Kidney epithelial cell (primary cell): Measurements from ENCODE around the gene TMEM218. TPM values are rescaled to one million over a fixed set of nuclear protein-coding genes. Genes with fewer than 3 reads are reported as not detected.
A peak's percentile ranks its signal among the peaks of the same experiment; 100 is the strongest.

Experiments
- DNase-seq: peaks from one replicate; pipeline ENCODE4 v3.0.0-alpha.2; 2010; ENCODE audit warnings: low read depth
- H3K27me3 ChIP-seq: 2 replicates; pipeline ENCODE4 v1.6.0; 2011; ENCODE audit warnings: low read length; ENCODE audit not compliant: control insufficient read depth, insufficient read depth
- H3K36me3 ChIP-seq: 2 replicates; pipeline ENCODE4 v1.5.1; 2011; ENCODE audit warnings: low read length; ENCODE audit not compliant: control insufficient read depth, insufficient read depth
- H3K4me3 ChIP-seq: 2 replicates; pipeline ENCODE4 v1.5.1; 2011; ENCODE audit warnings: low read depth, mild to moderate bottlenecking, control low read depth, low read length
- CTCF ChIP-seq: IDR thresholded peaks from 2 replicates; pipeline ENCODE4 v1.5.1; 2011; ENCODE audit warnings: mild to moderate bottlenecking, moderate library complexity, low read length, control low read depth, inconsistent platforms; ENCODE audit not compliant: insufficient read depth, poor library complexity, severe bottlenecking
- total RNA-seq: library from RNA; depleted of rRNA; stranded (reverse); fragments of >200 nt; gene quantifications from 2 replicates; pipeline ENCODE4 v1.2.3, GENCODE V29; 2015

Gene TMEM218
- total RNA-seq, 1 donor from 2014 or later: 19.6 TPM

GRCh38 chr11:125083312-125084056 lies 27.9 kb downstream of the TMEM218 start:
- TF ChIP-seq CTCF: no peak
- Histone ChIP-seq H3K4me3 (no peak overlapping the region), H3K36me3 (no peaks in the 10 kb centered on the region), H3K27me3 (no peaks in the 10 kb centered on the region)
- no peak for DNase-seq

- no peaks in the 10 kb centered on the region for H3K27me3 ChIP-seq
- DNase-seq: peak; percentile 23
- no peaks in the 10 kb centered on the region for H3K36me3 ChIP-seq
- H3K4me3 ChIP-seq: no peak overlapping the region
- no peak for TF ChIP-seq CTCF
Observed at GRCh38 chr11:125082611-125083311, 28.7 kb downstream of the TMEM218 start.

- H3K27me3 ChIP-seq: no peaks in the 10 kb centered on the region
- no peak for DNase-seq
- no peaks in the 10 kb centered on the region for H3K36me3 ChIP-seq
- no peak for TF ChIP-seq CTCF
- no peak overlapping the region for H3K4me3 ChIP-seq
Observed at GRCh38 chr11:125082040-125082439, 29.4 kb downstream of the TMEM218 start.

GRCh38 chr11:125081098-125081798 lies 30.2 kb downstream of the TMEM218 start:
- TF ChIP-seq CTCF: no peak
- Histone ChIP-seq H3K27me3 (no peaks in the 10 kb centered on the region), H3K4me3 (no peak overlapping the region), H3K36me3 (no peaks in the 10 kb centered on the region)
- DNase-seq: no peak

- TF ChIP-seq CTCF: no peak
- Histone ChIP-seq H3K27me3 (no peaks in the 10 kb centered on the region), H3K4me3 (no peak overlapping the region), H3K36me3 (no peaks in the 10 kb centered on the region)
- DNase-seq: no peak
Observed at GRCh38 chr11:125080531-125080911, 30.9 kb downstream of the TMEM218 start.
